ENCODE measurements around the gene NEURL1B.

DNA sequence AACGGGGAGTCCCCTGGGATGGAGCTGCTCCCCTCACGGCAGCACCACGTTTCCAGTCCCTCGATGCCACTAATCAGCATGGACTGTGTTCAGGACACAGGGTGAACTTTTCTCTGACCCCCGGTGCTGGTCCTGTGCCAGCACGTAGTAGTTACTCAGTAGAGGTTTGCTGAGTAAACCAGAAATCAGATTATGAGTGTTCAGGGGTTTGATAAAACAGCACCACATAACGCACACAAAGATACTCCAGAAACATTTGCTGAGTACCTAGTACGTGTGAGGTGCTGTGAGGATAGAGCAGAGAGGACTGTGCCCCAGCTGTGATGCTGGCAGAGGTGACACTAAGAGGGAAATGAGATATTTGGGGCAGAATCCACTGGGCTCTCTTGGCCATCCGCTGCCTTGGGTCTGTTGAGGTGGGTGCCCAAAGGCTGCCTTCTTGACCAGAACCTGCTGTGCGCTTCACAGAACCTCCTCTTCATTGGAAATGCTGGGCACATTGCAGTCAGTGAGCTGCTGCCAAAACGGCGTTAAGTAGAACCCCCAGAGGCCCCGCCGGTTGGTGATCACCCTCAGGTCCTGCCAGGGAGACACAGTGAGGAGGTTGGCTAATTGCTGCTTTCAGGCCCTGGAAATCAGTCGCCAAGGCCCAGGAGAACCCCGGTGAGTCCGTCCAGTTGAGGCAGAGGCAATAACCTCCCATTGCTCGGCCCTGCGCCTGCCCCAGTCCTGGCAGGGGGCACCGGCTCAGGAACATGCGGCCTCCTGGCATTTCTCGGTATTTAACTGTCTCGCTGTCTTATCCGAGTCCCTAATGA lies 49.4 kb downstream of the NEURL1B start:
- TF ChIP-seq CEBPB (IDR thresholded peaks at IDR 0.05) (no peak), EP300 (IDR thresholded peaks at IDR 0.05; ENCODE audit: borderline replicate concordance) (no peak), RAD21 (IDR thresholded peaks at IDR 0.05; ENCODE audit: low read depth) (no peak), EGR1 (IDR thresholded peaks at IDR 0.05) (no peak), TAF1 (IDR thresholded peaks at IDR 0.05; ENCODE audit: low read depth) (no peak), REST (IDR thresholded peaks at IDR 0.05; ENCODE audit: low read depth) (no peak)
- TF ChIP-seq, protein P1, sequence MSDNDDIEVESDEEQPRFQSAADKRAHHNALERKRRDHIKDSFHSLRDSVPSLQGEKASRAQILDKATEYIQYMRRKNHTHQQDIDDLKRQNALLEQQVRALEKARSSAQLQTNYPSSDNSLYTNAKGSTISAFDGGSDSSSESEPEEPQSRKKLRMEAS (IDR thresholded peaks at IDR 0.05): no peak
